GM18499 (cell line): Measurements from ENCODE around the gene HLA-DPA1.
A peak's percentile ranks its signal among the peaks of the same experiment; 100 is the strongest.
"Not testable (repeated sequence)": the region's sequence is repeated elsewhere in the genome, so short reads cannot be mapped to it uniquely, and the experiment has no call there.

Experiments
- ATAC-seq: cut with Tn5 transposase; IDR thresholded peaks from one replicate; pipeline ENCODE4 v1.9.1; 2021; ENCODE audit warnings: moderate number of reproducible peaks; ENCODE audit not compliant: insufficient read depth, unreplicated experiment

HLA-DPA1 gene

GRCh38 chr6:33066917-33067521, 6.4 kb downstream of the HLA-DPA1 start:
- no peak for ATAC-seq

- no peak for ATAC-seq
These were observed 8.1 kb downstream of the HLA-DPA1 start for GRCh38 chr6:33065312-33065711.

DNA sequence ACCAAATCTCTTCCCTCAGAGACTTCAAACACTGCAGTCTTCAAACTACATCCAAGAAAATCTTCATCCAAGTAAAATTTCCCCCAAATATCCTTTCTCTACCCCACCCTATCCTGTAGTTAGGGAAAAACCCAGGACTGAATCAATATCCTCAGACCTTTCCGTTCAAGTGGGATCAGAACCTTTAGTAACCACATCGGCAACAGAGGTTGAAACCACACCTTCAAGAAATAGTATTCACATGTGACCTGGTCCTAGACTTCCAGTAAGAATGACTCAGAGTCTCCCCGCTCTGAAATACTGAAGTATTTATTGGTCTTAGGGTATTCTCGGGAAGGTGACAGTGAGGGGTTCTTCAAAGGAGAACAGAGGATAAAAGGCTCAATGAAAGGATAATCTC, 8.7 kb downstream of the HLA-DPA1 start:
- no peak for ATAC-seq

DNA sequence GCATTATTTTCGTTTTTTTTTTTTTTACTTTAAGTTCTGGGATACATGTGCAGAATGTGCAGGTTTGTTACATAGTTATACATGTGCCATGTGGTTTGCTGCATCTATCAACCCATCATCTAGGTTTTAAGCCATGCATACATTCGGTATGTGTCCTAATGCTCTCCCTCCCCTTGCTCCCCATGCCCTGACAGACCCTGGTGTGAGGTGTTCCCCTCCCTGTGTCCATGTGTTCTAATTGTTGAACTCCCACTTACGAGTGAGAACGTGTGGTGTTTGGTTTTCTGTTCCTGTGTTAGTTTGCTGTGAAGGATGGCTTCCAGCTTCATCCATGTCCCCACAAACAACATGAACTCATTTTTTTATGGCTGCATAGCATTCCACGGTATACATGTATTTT, 10.0 kb downstream of the HLA-DPA1 start:
- ATAC-seq = not testable (repeated sequence)

GRCh38 chr6:33061987-33062386, 11.5 kb downstream of the HLA-DPA1 start:
- no peak for ATAC-seq

GRCh38 chr6:33057222-33058150, 16.0 kb downstream of the HLA-DPA1 start:
- ATAC-seq = no peak

GRCh38 chr6:33053230-33053629, 20.2 kb downstream of the HLA-DPA1 start:
- no peak for ATAC-seq

DNA sequence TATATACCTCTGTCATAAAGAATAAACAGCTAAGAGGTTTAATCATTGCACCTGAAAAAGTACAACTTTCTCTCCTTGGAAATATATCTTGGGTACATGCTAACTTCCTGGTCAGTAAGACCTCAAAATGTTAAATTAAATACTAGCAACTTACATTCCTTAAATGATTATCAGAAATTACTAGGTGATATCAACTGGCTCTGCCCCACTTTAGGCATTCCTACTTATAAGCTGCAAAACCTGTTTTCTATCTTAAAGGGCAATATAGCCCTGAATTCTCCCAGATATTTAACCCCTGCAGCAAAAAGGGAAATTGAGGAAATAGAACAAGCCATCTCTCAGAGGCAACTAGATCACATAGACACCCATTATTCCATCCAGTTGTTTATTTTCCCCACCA, 20.8 kb downstream of the HLA-DPA1 start:
- no peak for ATAC-seq

- ATAC-seq = no peak
These were observed 23.2 kb downstream of the HLA-DPA1 start for GRCh38 chr6:33050014-33050810.

- ATAC-seq = no peak
These were observed 24.0 kb downstream of the HLA-DPA1 start for GRCh38 chr6:33049323-33050013.

GRCh38 chr6:33040157-33040556, 33.3 kb downstream of the HLA-DPA1 start:
- no peak for ATAC-seq

GRCh38 chr6:33036535-33036934, 36.9 kb downstream of the HLA-DPA1 start:
- ATAC-seq = no peak

DNA sequence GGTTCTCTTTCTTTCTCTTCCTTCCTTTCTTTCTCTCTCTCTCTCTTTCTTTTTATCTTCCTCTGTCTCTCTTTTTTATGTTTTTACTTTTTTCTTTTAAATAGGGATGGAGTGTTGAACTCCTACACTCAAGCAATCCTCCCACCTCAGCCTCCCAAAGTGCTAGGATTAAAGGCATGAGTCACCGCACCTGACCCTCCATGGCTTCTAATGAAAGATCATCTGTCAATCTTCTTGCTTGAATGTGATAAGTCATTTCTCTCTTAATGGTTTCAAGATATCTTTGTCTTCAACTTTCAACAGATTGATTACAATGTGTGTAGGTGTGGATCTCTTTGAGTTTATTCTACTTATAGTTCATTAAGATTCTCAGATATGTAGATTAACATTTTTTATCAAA, 38.9 kb downstream of the HLA-DPA1 start:
- no peak for ATAC-seq

DNA sequence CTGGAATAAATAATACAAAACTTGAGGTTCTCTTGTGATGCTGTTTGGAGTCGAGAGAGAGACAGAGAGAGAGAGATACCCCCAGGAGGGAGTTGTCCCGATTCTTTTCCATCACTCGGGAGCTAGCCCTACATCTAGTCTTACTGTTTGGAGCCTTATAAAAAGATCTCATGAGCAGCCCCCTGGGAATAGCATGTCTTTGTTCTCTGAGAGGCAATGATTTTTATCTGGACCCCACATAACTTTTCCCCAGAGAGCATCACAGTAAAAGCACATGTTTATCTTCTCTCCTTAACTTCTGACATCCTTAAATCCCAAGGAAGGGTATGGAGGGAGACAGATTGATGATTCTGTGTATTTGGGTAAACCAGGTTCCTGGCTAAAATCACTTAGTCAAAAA, 43.2 kb downstream of the HLA-DPA1 start:
- ATAC-seq = no peak

DNA sequence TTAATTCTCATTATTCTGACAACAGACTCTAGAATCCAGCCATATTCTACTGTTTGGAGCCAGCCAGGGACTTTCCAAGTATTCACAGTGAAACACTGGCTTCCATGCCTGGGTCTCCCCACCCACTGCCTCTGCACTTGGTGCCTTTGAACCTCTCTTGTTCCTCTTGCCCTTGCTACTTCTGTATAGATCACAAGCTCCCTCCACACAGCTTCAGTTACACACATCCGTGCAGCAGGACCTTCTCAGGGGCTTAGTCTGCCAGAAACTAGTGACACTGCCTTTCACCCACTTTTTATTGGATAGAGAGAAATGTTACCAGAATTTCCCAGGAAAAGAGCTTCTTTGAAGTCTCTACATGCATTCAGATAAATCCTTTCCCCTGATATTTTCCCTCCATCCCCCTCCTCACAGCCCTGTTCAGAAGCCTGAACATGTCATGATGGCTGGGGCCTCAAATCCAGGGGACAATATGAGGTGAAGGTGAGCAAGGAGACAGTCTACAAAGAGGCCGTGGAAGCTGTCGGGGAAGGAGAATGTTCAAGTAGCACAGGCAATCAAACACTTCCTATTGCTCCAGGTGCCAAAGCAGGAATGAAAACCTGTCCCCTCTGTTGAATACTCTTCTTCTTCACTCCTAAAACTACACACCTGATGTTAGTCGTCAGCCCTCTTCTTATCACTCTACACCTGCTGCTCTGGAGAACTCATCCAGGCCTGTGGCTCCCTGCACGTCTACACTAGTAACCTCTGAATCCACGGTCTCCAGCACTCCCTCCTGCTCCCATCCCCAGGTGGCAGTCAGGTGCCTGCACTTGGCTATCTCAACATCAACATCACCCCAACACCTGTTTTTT, 43.9 kb downstream of the HLA-DPA1 start:
- ATAC-seq = peak; percentile 45

GRCh38 chr6:33028220-33028849, 45.1 kb downstream of the HLA-DPA1 start:
- ATAC-seq = peak; percentile 7

DNA sequence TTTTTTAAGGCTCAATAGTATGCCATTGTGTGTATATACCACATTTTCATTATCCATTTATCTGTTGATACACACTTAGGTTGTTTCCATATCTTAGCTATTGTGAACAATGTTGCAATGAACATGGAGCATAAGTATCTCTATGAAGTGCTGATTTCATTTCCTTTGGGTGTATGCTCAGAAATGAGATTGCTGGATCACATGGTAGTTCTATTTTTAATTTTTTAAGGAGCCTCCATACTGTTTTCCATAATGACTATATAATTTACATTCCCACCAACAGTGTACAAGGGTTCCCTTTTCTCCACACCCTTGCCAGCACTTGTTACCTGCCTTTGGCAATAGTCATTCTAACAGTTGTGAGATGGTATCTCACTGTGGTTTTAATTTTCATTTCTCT, 48.9 kb downstream of the HLA-DPA1 start:
- ATAC-seq = no peak

DNA sequence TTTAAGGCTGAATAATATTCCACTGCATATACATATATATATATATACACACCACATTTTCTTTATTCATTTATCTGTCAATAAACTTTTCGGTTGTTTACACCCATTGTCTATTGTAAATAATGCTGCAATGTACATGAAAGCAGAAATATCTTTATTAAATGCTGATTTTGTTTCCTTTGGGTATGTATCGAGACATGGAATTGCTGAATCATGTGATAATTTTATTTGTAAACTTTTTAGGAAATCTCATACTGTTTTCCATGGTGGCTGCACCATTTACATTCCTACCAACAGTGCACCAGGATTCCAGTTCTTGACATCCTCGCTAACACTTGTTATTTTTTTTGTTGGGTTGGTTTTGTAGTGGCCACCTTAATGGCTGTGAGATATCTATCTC, 49.9 kb downstream of the HLA-DPA1 start:
- no peak for ATAC-seq

DNA sequence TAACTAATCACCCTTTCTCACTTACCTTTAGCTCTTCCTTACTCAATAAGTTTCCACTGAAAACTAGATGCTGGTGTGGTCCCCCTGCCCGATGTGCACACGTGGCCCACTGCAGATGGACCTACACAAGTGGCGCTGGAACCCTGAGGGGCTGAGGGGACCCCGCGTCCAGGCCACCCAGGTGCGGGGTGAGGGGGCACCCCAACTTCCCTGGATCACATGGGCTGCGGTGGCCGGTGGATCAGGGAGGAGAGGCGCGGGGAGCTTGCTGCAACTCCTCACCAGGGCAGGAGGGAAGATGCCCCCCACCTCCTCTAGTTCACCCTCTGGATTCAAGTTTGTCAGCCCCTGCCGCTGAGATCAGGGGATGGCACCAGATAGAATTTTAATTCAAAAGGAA, 51.5 kb downstream of the HLA-DPA1 start:
- no peak for ATAC-seq
